Measurements from ENCODE around the gene CYSRT1. TPM values are rescaled to one million over a fixed set of nuclear protein-coding genes. Genes with fewer than 3 reads are reported as not detected.

Gene CYSRT1
- total RNA-seq, 2 experiments from 2014 or later, result 1.7 to 2.9 TPM

DNA sequence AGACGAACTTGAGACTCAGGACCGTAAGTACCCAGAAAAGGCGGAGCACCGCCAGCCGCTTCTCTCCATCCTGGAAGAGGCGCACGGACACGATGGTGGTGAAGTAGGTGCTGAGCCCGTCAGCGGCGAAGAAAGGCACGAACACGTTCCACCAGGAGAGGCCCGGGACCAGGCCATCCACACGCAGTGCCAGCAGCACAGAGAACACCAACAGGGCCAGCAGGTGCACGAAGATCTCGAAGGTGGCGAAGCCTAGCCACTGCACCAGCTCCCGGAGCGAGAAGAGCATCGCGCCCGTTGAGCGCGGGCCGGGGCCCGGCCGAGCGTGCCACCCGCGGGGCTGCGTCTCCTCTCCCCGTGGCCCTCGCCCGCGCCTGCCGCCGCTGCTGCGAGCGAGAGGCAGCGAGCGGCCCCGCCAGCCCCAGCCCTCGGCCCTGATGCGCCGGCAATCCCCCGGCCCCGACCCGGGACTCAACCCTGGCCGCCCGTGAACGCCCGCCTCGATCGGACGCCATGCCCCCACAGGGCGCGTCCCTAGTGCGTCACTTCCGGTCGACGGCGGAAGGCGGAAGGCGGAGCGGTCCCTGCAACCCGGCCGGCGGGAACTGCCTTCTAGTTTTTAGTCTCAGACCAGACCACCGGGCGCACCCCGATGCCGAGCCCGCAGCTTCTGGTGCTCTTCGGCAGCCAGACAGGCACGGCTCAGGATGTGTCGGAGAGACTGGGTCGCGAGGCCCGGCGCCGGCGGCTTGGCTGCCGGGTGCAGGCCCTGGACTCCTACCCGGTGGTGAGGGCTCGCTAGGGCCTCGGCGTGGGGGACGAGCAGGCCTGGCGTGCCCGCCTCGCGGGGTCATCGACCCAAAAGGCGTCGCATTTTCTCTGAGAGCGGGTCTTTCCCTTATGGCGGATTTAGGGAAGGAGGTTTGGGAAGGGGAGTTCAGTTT lies 19.6 kb upstream of the CYSRT1 start, which contains the start of the genes NDOR1 and TMEM203:
Gene NDOR1, plus strand, starts transcription at position 575 of the 944 bp plus-strand sequence. Its CDS starts 78 bp downstream, at position 653.
Gene TMEM203, minus strand, starts transcription at position 523 of the 944 bp plus-strand sequence. Its CDS starts 234 bp downstream, at position 289.
- no TSS peak for BruUV-seq (replicated peaks)
- Histone ChIP-seq H2AFZ (ENCODE audit: low read length) (peak within 1 kb of the TSS; percentile 47; the same call in 1 of the 2 replicates), H3K9me2 (ENCODE audit: insufficient read depth, low read length) (no peaks in the 10 kb centered on the region), H3K4me1 (ENCODE audit: insufficient read depth, low read length, poor library complexity, severe bottlenecking) (peaks cover 44% of the 10 kb centered on the region), H3K27ac (ENCODE audit: low read depth, low read length, poor library complexity, severe bottlenecking) (peak within 1 kb of the TSS; percentile 57), H3K79me2 (ENCODE audit: insufficient read depth, low read depth, low read length) (peaks cover 62% of the 10 kb centered on the region), H3K36me3 (ENCODE audit: insufficient read depth, low read length) (peaks cover 30% of the 10 kb centered on the region), H4K20me1 (ENCODE audit: insufficient read depth, low read length) (peaks cover 14% of the 10 kb centered on the region; the same call in 1 of the 2 replicates), H3K9me3 (ENCODE audit: low read length) (no peaks in the 10 kb centered on the region), H3K4me2 (ENCODE audit: low read length) (peak within 1 kb of the TSS; percentile 97), H3K4me3 (ENCODE audit: low read depth, low read length, poor library complexity, severe bottlenecking) (peak within 1 kb of the TSS; percentile 92)
- ChIA-PET CTCF (ENCODE audit: unreplicated experiment) (no interaction called here), POLR2A (interaction anchor here (0.9 to 1.5 kb wide), 5 partner anchors 11 to 74 kb away, joined by 3 to 4 read pairs (median 4); partner anchors contain the start of gene RNF208)
- TF ChIP-seq EZH2phosphoT487 (IDR thresholded peaks at IDR 0.05; ENCODE audit: borderline replicate concordance, low read depth, low read length), result no peak
- TF ChIP-seq, protein P1, sequence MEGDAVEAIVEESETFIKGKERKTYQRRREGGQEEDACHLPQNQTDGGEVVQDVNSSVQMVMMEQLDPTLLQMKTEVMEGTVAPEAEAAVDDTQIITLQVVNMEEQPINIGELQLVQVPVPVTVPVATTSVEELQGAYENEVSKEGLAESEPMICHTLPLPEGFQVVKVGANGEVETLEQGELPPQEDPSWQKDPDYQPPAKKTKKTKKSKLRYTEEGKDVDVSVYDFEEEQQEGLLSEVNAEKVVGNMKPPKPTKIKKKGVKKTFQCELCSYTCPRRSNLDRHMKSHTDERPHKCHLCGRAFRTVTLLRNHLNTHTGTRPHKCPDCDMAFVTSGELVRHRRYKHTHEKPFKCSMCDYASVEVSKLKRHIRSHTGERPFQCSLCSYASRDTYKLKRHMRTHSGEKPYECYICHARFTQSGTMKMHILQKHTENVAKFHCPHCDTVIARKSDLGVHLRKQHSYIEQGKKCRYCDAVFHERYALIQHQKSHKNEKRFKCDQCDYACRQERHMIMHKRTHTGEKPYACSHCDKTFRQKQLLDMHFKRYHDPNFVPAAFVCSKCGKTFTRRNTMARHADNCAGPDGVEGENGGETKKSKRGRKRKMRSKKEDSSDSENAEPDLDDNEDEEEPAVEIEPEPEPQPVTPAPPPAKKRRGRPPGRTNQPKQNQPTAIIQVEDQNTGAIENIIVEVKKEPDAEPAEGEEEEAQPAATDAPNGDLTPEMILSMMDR (conservative IDR thresholded peaks at IDR 0.05; ENCODE audit: low read length), result no peak
- DNase-seq (ENCODE audit: low spot score), result peak; percentile 91
- intact Hi-C loops (cut with micrococcal nuclease; ENCODE audit: unreplicated experiment), result no loop called here

DNA sequence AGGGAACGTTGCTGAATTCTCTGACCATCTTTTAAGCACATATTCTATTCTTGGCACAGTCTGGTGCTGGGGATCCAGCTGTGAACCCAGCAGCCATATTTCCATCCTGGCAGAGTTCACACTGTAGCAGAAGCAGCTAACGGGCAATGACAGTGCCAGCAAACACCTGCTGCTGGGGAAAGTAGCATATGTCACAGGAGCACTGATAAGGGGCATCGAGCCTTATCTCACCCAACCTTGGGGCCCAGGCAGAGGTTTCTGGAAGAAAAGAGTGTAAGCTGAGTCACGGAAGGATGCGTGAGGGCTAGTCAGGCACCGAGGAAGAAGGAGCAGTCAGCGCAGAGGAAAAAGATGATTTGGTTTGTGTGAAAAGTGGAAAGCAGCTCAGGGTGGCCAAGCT lies 18.4 kb upstream of the CYSRT1 start:
- peaks cover 57% of the 10 kb centered on the region for H3K79me2 ChIP-seq (ENCODE audit: insufficient read depth, low read depth, low read length)

More for the DNA sequence above, 18.4 kb upstream of the CYSRT1 start:
- H2AFZ ChIP-seq (ENCODE audit: low read length), result no peak overlapping the region
- no TSS peak for BruUV-seq (replicated peaks)
- H3K9me2 ChIP-seq (ENCODE audit: insufficient read depth, low read length), result no peaks in the 10 kb centered on the region
- ChIA-PET POLR2A (no interaction called here), CTCF (ENCODE audit: unreplicated experiment) (interaction anchor here (0.5 kb wide), 1 partner anchor 15 kb away, joined by 6 read pairs; no protein-coding TSS in a partner anchor)
- peak overlapping the region; percentile 92 for H3K4me3 ChIP-seq (ENCODE audit: low read depth, low read length, poor library complexity, severe bottlenecking)
- H3K4me1 ChIP-seq (ENCODE audit: insufficient read depth, low read length, poor library complexity, severe bottlenecking), result peaks cover 42% of the 10 kb centered on the region
- H3K9me3 ChIP-seq (ENCODE audit: low read length), result no peaks in the 10 kb centered on the region
- peaks cover 38% of the 10 kb centered on the region for H3K36me3 ChIP-seq (ENCODE audit: insufficient read depth, low read length)
- peak overlapping the region; percentile 97 for H3K4me2 ChIP-seq (ENCODE audit: low read length)
- DNase-seq (ENCODE audit: low spot score), result no peak
- H4K20me1 ChIP-seq (ENCODE audit: insufficient read depth, low read length), result peaks cover 14% of the 10 kb centered on the region; the same call in 1 of the 2 replicates
- no peak overlapping the region for H3K27ac ChIP-seq (ENCODE audit: low read depth, low read length, poor library complexity, severe bottlenecking)
- TF ChIP-seq EZH2phosphoT487 (IDR thresholded peaks at IDR 0.05; ENCODE audit: borderline replicate concordance, low read depth, low read length), result no peak
- TF ChIP-seq, protein P1 (conservative IDR thresholded peaks at IDR 0.05; ENCODE audit: low read length), result no peak
- intact Hi-C loops (cut with micrococcal nuclease; ENCODE audit: unreplicated experiment), result no loop called here

All from OCI-LY7 (cell line).